Testis (tissue), 2 donors: ENCODE results near the gene AMT.

ENCODE experiments used
- POLR2A ChIP-seq: fragments of 450-650 bp; IDR thresholded peaks from one replicate; pipeline ENCODE4 v1.6.1; 2017; ENCODE audit warnings: antibody characterized with exemption, mild to moderate bottlenecking, moderate library complexity
- TF ChIP-seq, protein P1 (sequence below), 3 experiments: fragments of 450-650 bp in 2 of 3; fragments of 200-600 bp in 1 of 3; sonication (generic) in 1 of 3; IDR thresholded peaks; one replicate each; pipeline ENCODE4 v1.5.1; 2016 to 2019; ENCODE audit warnings: antibody characterized with exemption in 3 of 3, mild to moderate bottlenecking in 2 of 3, moderate library complexity in 1 of 3

DNA sequence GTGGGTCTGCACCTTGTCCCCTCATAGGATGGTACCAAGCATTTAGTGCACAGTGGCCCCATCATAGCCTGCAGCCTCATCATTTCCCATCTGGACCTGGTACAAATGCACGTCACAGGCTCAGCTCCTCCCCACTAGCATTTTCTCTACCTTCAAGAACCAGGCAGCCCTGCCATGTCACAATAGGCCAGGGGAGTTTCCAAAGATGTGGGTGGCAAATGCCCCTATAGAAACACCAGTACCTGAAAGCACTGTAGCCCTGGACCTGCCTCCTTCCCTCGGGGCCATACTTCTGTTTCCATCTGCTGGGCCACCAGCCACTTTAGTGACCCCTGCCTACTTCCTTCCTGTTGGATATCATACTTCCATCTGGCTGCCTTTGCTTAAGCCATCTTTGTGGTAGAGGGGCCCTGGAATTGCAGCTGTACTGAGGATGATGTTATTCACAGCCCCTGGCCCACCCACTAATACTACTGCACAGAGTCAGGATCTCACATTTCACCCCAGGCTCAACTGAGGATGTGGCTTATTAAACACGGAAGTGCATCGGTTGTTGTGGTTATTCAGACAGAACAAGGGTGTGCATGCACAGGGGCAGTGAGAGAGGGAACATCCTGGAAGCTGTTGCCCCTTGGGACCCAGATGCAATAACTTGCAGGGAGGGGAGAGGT is 6.2 kb downstream of the AMT start:
- TF ChIP-seq, protein P1, sequence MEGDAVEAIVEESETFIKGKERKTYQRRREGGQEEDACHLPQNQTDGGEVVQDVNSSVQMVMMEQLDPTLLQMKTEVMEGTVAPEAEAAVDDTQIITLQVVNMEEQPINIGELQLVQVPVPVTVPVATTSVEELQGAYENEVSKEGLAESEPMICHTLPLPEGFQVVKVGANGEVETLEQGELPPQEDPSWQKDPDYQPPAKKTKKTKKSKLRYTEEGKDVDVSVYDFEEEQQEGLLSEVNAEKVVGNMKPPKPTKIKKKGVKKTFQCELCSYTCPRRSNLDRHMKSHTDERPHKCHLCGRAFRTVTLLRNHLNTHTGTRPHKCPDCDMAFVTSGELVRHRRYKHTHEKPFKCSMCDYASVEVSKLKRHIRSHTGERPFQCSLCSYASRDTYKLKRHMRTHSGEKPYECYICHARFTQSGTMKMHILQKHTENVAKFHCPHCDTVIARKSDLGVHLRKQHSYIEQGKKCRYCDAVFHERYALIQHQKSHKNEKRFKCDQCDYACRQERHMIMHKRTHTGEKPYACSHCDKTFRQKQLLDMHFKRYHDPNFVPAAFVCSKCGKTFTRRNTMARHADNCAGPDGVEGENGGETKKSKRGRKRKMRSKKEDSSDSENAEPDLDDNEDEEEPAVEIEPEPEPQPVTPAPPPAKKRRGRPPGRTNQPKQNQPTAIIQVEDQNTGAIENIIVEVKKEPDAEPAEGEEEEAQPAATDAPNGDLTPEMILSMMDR (IDR thresholded peaks at IDR 0.05) = no peak
- TF ChIP-seq POLR2A = no peak
